Activated T-helper 17 cell treated with anti-CD3 and anti-CD28 coated beads, Interleukin-2, amount 50 U/mL, for 72 hours (primary cell): ENCODE measurements around the gene PRKCA. TPM values are rescaled to one million over a fixed set of nuclear protein-coding genes. Genes with fewer than 3 reads are reported as not detected.

Experiments
- ATAC-seq: fragments of 150-1000 bp; cut with Tn5 transposase; replicated peaks from 2 replicates; pipeline ENCODE4 v1.10.0; 2021; ENCODE audit warnings: mild to moderate bottlenecking, moderate library complexity
- H3K27ac Mint-ChIP-seq: one replicate; pipeline ENCODE4 v1.8.0; 2022; ENCODE audit warnings: mixed read lengths
- H3K27me3 Mint-ChIP-seq: one replicate; pipeline ENCODE4 v1.8.0; 2022; ENCODE audit warnings: mixed read lengths
- H3K36me3 Mint-ChIP-seq: one replicate; pipeline ENCODE4 v1.8.0; 2022; ENCODE audit warnings: low read depth, mild to moderate bottlenecking, mixed read lengths
- H3K4me1 Mint-ChIP-seq: one replicate; pipeline ENCODE4 v1.8.0; 2022; ENCODE audit warnings: mixed read lengths
- H3K4me3 Mint-ChIP-seq: one replicate; pipeline ENCODE4 v1.8.0; 2022; ENCODE audit warnings: mild to moderate bottlenecking, mixed read lengths
- H3K9me3 Mint-ChIP-seq: one replicate; pipeline ENCODE4 v1.8.0; 2022; ENCODE audit warnings: mixed read lengths
- total RNA-seq, 2 donors: library from RNA; stranded (reverse); gene quantifications; one replicate each; pipeline ENCODE4 v1.2.3, GENCODE V29; 2022

The PRKCA gene
- total RNA-seq, 2 donors from 2014 or later = 58.2 to 86.0 TPM

GRCh38 chr17:66762276-66762675 is 459.9 kb downstream of the PRKCA start:
- ATAC-seq = no peak
- peaks cover 38% of the 10 kb centered on the region for H3K36me3 Mint-ChIP-seq
- no peak overlapping the region for H3K27ac Mint-ChIP-seq
- H3K9me3 Mint-ChIP-seq = no peaks in the 10 kb centered on the region
- no peaks in the 10 kb centered on the region for H3K4me1 Mint-ChIP-seq
- no peak overlapping the region for H3K4me3 Mint-ChIP-seq
- H3K27me3 Mint-ChIP-seq = no peaks in the 10 kb centered on the region

- peaks cover 36% of the 10 kb centered on the region for H3K36me3 Mint-ChIP-seq
- no peak for ATAC-seq
Measured at GRCh38 chr17:66763056-66763455, 460.6 kb downstream of the PRKCA start.

GRCh38 chr17:66764506-66764905 is 462.1 kb downstream of the PRKCA start:
- no peaks in the 10 kb centered on the region for H3K4me1 Mint-ChIP-seq
- H3K36me3 Mint-ChIP-seq = peaks cover 27% of the 10 kb centered on the region
- no peak for ATAC-seq
- H3K27me3 Mint-ChIP-seq = no peaks in the 10 kb centered on the region
- no peak overlapping the region for H3K4me3 Mint-ChIP-seq
- no peaks in the 10 kb centered on the region for H3K9me3 Mint-ChIP-seq
- H3K27ac Mint-ChIP-seq = peak overlapping the region; percentile 54

More at GRCh38 chr17:66763056-66763455, 460.6 kb downstream of the PRKCA start:
- H3K9me3 Mint-ChIP-seq = no peaks in the 10 kb centered on the region
- no peaks in the 10 kb centered on the region for H3K27me3 Mint-ChIP-seq
- peak overlapping the region; percentile 68 for H3K27ac Mint-ChIP-seq
- H3K4me1 Mint-ChIP-seq = no peaks in the 10 kb centered on the region
- H3K4me3 Mint-ChIP-seq = no peak overlapping the region

GRCh38 chr17:66767154-66767933 is 464.9 kb downstream of the PRKCA start:
- Mint-ChIP-seq H3K4me3 (peak overlapping the region; percentile 56), H3K27ac (peak overlapping the region; percentile 88)
- peak; percentile 90 for ATAC-seq

GRCh38 chr17:66769911-66770310 is 467.5 kb downstream of the PRKCA start:
- H3K9me3 Mint-ChIP-seq = no peaks in the 10 kb centered on the region
- no peaks in the 10 kb centered on the region for H3K4me1 Mint-ChIP-seq
- no peaks in the 10 kb centered on the region for H3K27me3 Mint-ChIP-seq
- peak overlapping the region; percentile 65 for H3K27ac Mint-ChIP-seq
- H3K36me3 Mint-ChIP-seq = peaks cover 48% of the 10 kb centered on the region
- no peak overlapping the region for H3K4me3 Mint-ChIP-seq
- no peak for ATAC-seq

More at GRCh38 chr17:66767154-66767933, 464.9 kb downstream of the PRKCA start:
- Mint-ChIP-seq H3K36me3 (peaks cover 35% of the 10 kb centered on the region), H3K4me1 (no peaks in the 10 kb centered on the region), H3K9me3 (no peaks in the 10 kb centered on the region), H3K27me3 (no peaks in the 10 kb centered on the region)

GRCh38 chr17:66772148-66772812 is 469.9 kb downstream of the PRKCA start:
- no peak for ATAC-seq
- H3K4me1 Mint-ChIP-seq = no peaks in the 10 kb centered on the region
- H3K4me3 Mint-ChIP-seq = no peak overlapping the region
- H3K27me3 Mint-ChIP-seq = no peaks in the 10 kb centered on the region
- H3K36me3 Mint-ChIP-seq = peaks cover 64% of the 10 kb centered on the region
- no peaks in the 10 kb centered on the region for H3K9me3 Mint-ChIP-seq
- H3K27ac Mint-ChIP-seq = no peak overlapping the region

- no peaks in the 10 kb centered on the region for H3K4me1 Mint-ChIP-seq
- ATAC-seq = no peak
- H3K27me3 Mint-ChIP-seq = no peaks in the 10 kb centered on the region
- H3K27ac Mint-ChIP-seq = no peak overlapping the region
- H3K36me3 Mint-ChIP-seq = peaks cover 67% of the 10 kb centered on the region
- H3K9me3 Mint-ChIP-seq = no peaks in the 10 kb centered on the region
- no peak overlapping the region for H3K4me3 Mint-ChIP-seq
Measured at GRCh38 chr17:66775271-66775670, 472.9 kb downstream of the PRKCA start.

GRCh38 chr17:66775881-66776400 is 473.5 kb downstream of the PRKCA start:
- no peak for ATAC-seq
- no peaks in the 10 kb centered on the region for H3K9me3 Mint-ChIP-seq
- no peak overlapping the region for H3K27ac Mint-ChIP-seq
- no peak overlapping the region for H3K4me3 Mint-ChIP-seq
- H3K4me1 Mint-ChIP-seq = no peaks in the 10 kb centered on the region
- peaks cover 61% of the 10 kb centered on the region for H3K36me3 Mint-ChIP-seq
- H3K27me3 Mint-ChIP-seq = no peaks in the 10 kb centered on the region

- no peaks in the 10 kb centered on the region for H3K4me1 Mint-ChIP-seq
- H3K36me3 Mint-ChIP-seq = peaks cover 56% of the 10 kb centered on the region
- H3K27me3 Mint-ChIP-seq = no peaks in the 10 kb centered on the region
- ATAC-seq = no peak
- H3K27ac Mint-ChIP-seq = no peak overlapping the region
- no peak overlapping the region for H3K4me3 Mint-ChIP-seq
- no peaks in the 10 kb centered on the region for H3K9me3 Mint-ChIP-seq
Measured at GRCh38 chr17:66776999-66777688, 474.7 kb downstream of the PRKCA start.

- ATAC-seq = no peak
- no peaks in the 10 kb centered on the region for H3K9me3 Mint-ChIP-seq
- H3K4me3 Mint-ChIP-seq = no peak overlapping the region
- no peaks in the 10 kb centered on the region for H3K4me1 Mint-ChIP-seq
- no peaks in the 10 kb centered on the region for H3K27me3 Mint-ChIP-seq
- peaks cover 50% of the 10 kb centered on the region for H3K36me3 Mint-ChIP-seq
- no peak overlapping the region for H3K27ac Mint-ChIP-seq
Measured at GRCh38 chr17:66777689-66778225, 475.3 kb downstream of the PRKCA start.

GRCh38 chr17:66778531-66779236 is 476.3 kb downstream of the PRKCA start:
- no peak overlapping the region for H3K4me3 Mint-ChIP-seq
- ATAC-seq = no peak
- no peaks in the 10 kb centered on the region for H3K4me1 Mint-ChIP-seq
- peaks cover 43% of the 10 kb centered on the region for H3K36me3 Mint-ChIP-seq
- H3K27me3 Mint-ChIP-seq = no peaks in the 10 kb centered on the region
- H3K27ac Mint-ChIP-seq = no peak overlapping the region
- no peaks in the 10 kb centered on the region for H3K9me3 Mint-ChIP-seq

GRCh38 chr17:66779237-66779606 is 476.8 kb downstream of the PRKCA start:
- no peaks in the 10 kb centered on the region for H3K27me3 Mint-ChIP-seq
- no peak for ATAC-seq
- H3K36me3 Mint-ChIP-seq = peaks cover 38% of the 10 kb centered on the region
- H3K4me1 Mint-ChIP-seq = no peaks in the 10 kb centered on the region
- no peak overlapping the region for H3K4me3 Mint-ChIP-seq
- no peak overlapping the region for H3K27ac Mint-ChIP-seq
- H3K9me3 Mint-ChIP-seq = no peaks in the 10 kb centered on the region

GRCh38 chr17:66781135-66781534 is 478.7 kb downstream of the PRKCA start:
- Mint-ChIP-seq H3K9me3 (no peaks in the 10 kb centered on the region), H3K36me3 (peaks cover 31% of the 10 kb centered on the region), H3K27ac (peak overlapping the region; percentile 14), H3K27me3 (no peaks in the 10 kb centered on the region), H3K4me1 (no peaks in the 10 kb centered on the region), H3K4me3 (no peak overlapping the region)
- no peak for ATAC-seq

GRCh38 chr17:66782851-66783250 is 480.4 kb downstream of the PRKCA start:
- no peaks in the 10 kb centered on the region for H3K27me3 Mint-ChIP-seq
- no peak for ATAC-seq
- no peaks in the 10 kb centered on the region for H3K4me1 Mint-ChIP-seq
- no peak overlapping the region for H3K4me3 Mint-ChIP-seq
- H3K9me3 Mint-ChIP-seq = no peaks in the 10 kb centered on the region
- H3K27ac Mint-ChIP-seq = no peak overlapping the region
- H3K36me3 Mint-ChIP-seq = peaks cover 35% of the 10 kb centered on the region
